PC-3 (cell line): ENCODE data around the gene GGCX.

Source experiments
- CTCF ChIP-seq: fragments of 300-600 bp; sonication (generic); conservative IDR thresholded peaks from 2 replicates; pipeline ENCODE4 v1.5.1; 2017; ENCODE audit warnings: antibody characterized with exemption, low read depth, mild to moderate bottlenecking, low read length
- EZH2phosphoT487 ChIP-seq: fragments of 300-600 bp; sonication (generic); IDR thresholded peaks from 2 replicates; pipeline ENCODE4 v1.6.1; 2018; ENCODE audit warnings: mild to moderate bottlenecking, antibody characterized with exemption, low read length, borderline replicate concordance

- TF ChIP-seq CTCF (no peak), EZH2phosphoT487 (no peak)
Measured at GRCh38 chr2:85585781-85586105, 24.4 kb upstream of the GGCX start.
